WTC11 (cell line): ENCODE results near the gene KDM4E. TPM values are rescaled to one million over a fixed set of nuclear protein-coding genes. Genes with fewer than 3 reads are reported as not detected.

Source experiments
- ATAC-seq: fragments of 200-7000 bp; cut with Tn5 transposase; 2 replicates; pipeline ENCODE4 v1.10.0; 2021; ENCODE audit warnings: mild to moderate bottlenecking, moderate library complexity
- CTCF ChIA-PET: fragments of 300-600 bp; sonication (Branson Sonifier 250); formaldehyde crosslinking; loops from one replicate; lab custom pipeline; 2021; ENCODE audit warnings: antibody characterized with exemption; lab: Charles Lee
- POLR2A ChIA-PET: fragments of 350-600 bp; sonication (Branson Sonifier 250); formaldehyde crosslinking; loops from one replicate; lab custom pipeline; 2021; ENCODE audit warnings: antibody characterized with exemption; lab: Charles Lee
- DNase-seq: peaks from one replicate; pipeline ENCODE4 v3.0.0; 2021; ENCODE audit warnings: low spot score
- H3K27ac Mint-ChIP-seq: 2 replicates; pipeline ENCODE4 v1.8.0; 2021; ENCODE audit warnings: mixed read lengths
- H3K27me3 Mint-ChIP-seq: 2 replicates; pipeline ENCODE4 v1.8.0; 2021; ENCODE audit warnings: low read depth, mild to moderate bottlenecking, moderate library complexity, mixed read lengths
- H3K36me3 Mint-ChIP-seq: 2 replicates; pipeline ENCODE4 v1.8.0; 2021; ENCODE audit warnings: mixed read lengths
- H3K4me1 Mint-ChIP-seq: 2 replicates; pipeline ENCODE4 v1.8.0; 2022; ENCODE audit warnings: mixed read lengths
- H3K4me3 Mint-ChIP-seq: 2 replicates; pipeline ENCODE4 v1.8.0; 2021; ENCODE audit warnings: mild to moderate bottlenecking, moderate library complexity, mixed read lengths
- H3K9me3 Mint-ChIP-seq: 2 replicates; pipeline ENCODE4 v1.8.0; 2021; ENCODE audit warnings: mixed read lengths
- ATF1 ChIP-seq: sonication (generic); formaldehyde crosslinking; IDR thresholded peaks from 2 replicates; pipeline ENCODE4 v1.8.1; 2023; ENCODE audit warnings: mild to moderate bottlenecking, moderate library complexity, missing genetic modification reagents
- ATF6 ChIP-seq: sonication (generic); formaldehyde crosslinking; IDR thresholded peaks from 2 replicates; pipeline ENCODE4 v1.8.1; 2023; ENCODE audit warnings: mild to moderate bottlenecking, missing genetic modification reagents
- CREB1 ChIP-seq: sonication (generic); formaldehyde crosslinking; IDR thresholded peaks from 2 replicates; pipeline ENCODE4 v1.8.0; 2023; ENCODE audit warnings: mild to moderate bottlenecking, missing genetic modification reagents
- ELF4 ChIP-seq: sonication (generic); formaldehyde crosslinking; IDR thresholded peaks from 2 replicates; pipeline ENCODE4 v1.8.1; 2022; ENCODE audit warnings: low read depth, mild to moderate bottlenecking, moderate library complexity, missing genetic modification reagents
- ERG ChIP-seq: fragments of 250-450 bp; sonication (Bioruptor Pico); IDR thresholded peaks from 2 replicates; pipeline ENCODE4 v1.8.0; 2021; ENCODE audit warnings: mild to moderate bottlenecking
- FOXP4 ChIP-seq: sonication (generic); formaldehyde crosslinking; IDR thresholded peaks from 2 replicates; pipeline ENCODE4 v1.8.0; 2022; ENCODE audit warnings: mild to moderate bottlenecking, missing genetic modification reagents
- GABPB1 ChIP-seq: sonication (generic); formaldehyde crosslinking; IDR thresholded peaks from 2 replicates; pipeline ENCODE4 v1.8.1; 2023; ENCODE audit warnings: mild to moderate bottlenecking, missing genetic modification reagents
- GTF2I ChIP-seq: fragments of 250-450 bp; sonication (Bioruptor Pico); conservative IDR thresholded peaks from 2 replicates; pipeline ENCODE4 v1.4.0; 2021; ENCODE audit warnings: mild to moderate bottlenecking
- HMGA2 ChIP-seq: fragments of 250-450 bp; sonication (Bioruptor Pico); IDR thresholded peaks from 2 replicates; pipeline ENCODE4 v1.4.0; 2021; ENCODE audit warnings: mild to moderate bottlenecking, moderate library complexity
- JAZF1 ChIP-seq: fragments of 250-450 bp; sonication (Bioruptor Pico); IDR thresholded peaks from 2 replicates; pipeline ENCODE4 v1.9.0; 2021; ENCODE audit warnings: moderate library complexity, mild to moderate bottlenecking, inconsistent platforms
- MAX ChIP-seq: sonication (generic); formaldehyde crosslinking; IDR thresholded peaks from 2 replicates; pipeline ENCODE4 v1.8.0; 2022; ENCODE audit warnings: mild to moderate bottlenecking, missing genetic modification reagents
- MLX ChIP-seq: sonication (generic); formaldehyde crosslinking; IDR thresholded peaks from 2 replicates; pipeline ENCODE4 v1.8.1; 2023; ENCODE audit warnings: mild to moderate bottlenecking, missing genetic modification reagents, moderate library complexity
- MYBL2 ChIP-seq: sonication (generic); formaldehyde crosslinking; IDR thresholded peaks from 2 replicates; pipeline ENCODE4 v1.8.1; 2023; ENCODE audit warnings: mild to moderate bottlenecking, moderate library complexity, missing genetic modification reagents
- NFYB ChIP-seq: sonication (generic); formaldehyde crosslinking; conservative IDR thresholded peaks from 2 replicates; pipeline ENCODE4 v1.8.0; 2022; ENCODE audit warnings: low read depth, missing genetic modification reagents
- NR3C1 ChIP-seq: sonication (generic); formaldehyde crosslinking; conservative IDR thresholded peaks from 2 replicates; pipeline ENCODE4 v1.8.1; 2023; ENCODE audit warnings: low read depth, mild to moderate bottlenecking, missing genetic modification reagents
- OVOL2 ChIP-seq: fragments of 250-450 bp; sonication (Bioruptor Pico); IDR thresholded peaks from 2 replicates; pipeline ENCODE4 v1.9.0; 2021; ENCODE audit warnings: mild to moderate bottlenecking, borderline replicate concordance
- RORB ChIP-seq: fragments of 250-450 bp; sonication (Bioruptor Pico); IDR thresholded peaks from 2 replicates; pipeline ENCODE4 v1.9.0; 2021; ENCODE audit warnings: mild to moderate bottlenecking
- SMAD4 ChIP-seq: sonication (generic); formaldehyde crosslinking; IDR thresholded peaks from 2 replicates; pipeline ENCODE4 v1.8.0; 2022; ENCODE audit warnings: mild to moderate bottlenecking, missing genetic modification reagents
- SOX15 ChIP-seq: fragments of 250-450 bp; sonication (Bioruptor Pico); IDR thresholded peaks from 2 replicates; pipeline ENCODE4 v1.9.0; 2021; ENCODE audit warnings: mild to moderate bottlenecking
- TEAD4 ChIP-seq: sonication (generic); formaldehyde crosslinking; IDR thresholded peaks from 2 replicates; pipeline ENCODE4 v1.8.0; 2022; ENCODE audit warnings: mild to moderate bottlenecking, missing genetic modification reagents
- USF1 ChIP-seq: sonication (generic); formaldehyde crosslinking; IDR thresholded peaks from 2 replicates; pipeline ENCODE4 v1.8.0; 2022; ENCODE audit warnings: mild to moderate bottlenecking, missing genetic modification reagents
- USF2 ChIP-seq: sonication (generic); formaldehyde crosslinking; IDR thresholded peaks from 2 replicates; pipeline ENCODE4 v1.8.1; 2023; ENCODE audit warnings: mild to moderate bottlenecking, missing genetic modification reagents, moderate library complexity
- ZMAT4 ChIP-seq: fragments of 250-450 bp; sonication (Bioruptor Pico); IDR thresholded peaks from 2 replicates; pipeline ENCODE4 v1.9.0; 2021; ENCODE audit warnings: mild to moderate bottlenecking
- ZNF219 ChIP-seq: sonication (generic); formaldehyde crosslinking; IDR thresholded peaks from 2 replicates; pipeline ENCODE4 v1.8.0; 2023; ENCODE audit warnings: missing genetic modification reagents, mild to moderate bottlenecking, borderline replicate concordance
- ZNF232 ChIP-seq: sonication (generic); formaldehyde crosslinking; IDR thresholded peaks from 2 replicates; pipeline ENCODE4 v1.8.0; 2022; ENCODE audit warnings: mild to moderate bottlenecking, missing genetic modification reagents
- ZNF317 ChIP-seq: sonication (generic); formaldehyde crosslinking; IDR thresholded peaks from 2 replicates; pipeline ENCODE4 v1.8.1; 2023; ENCODE audit warnings: low read depth, mild to moderate bottlenecking, moderate library complexity, missing genetic modification reagents, borderline replicate concordance
- ZNF416 ChIP-seq: fragments of 250-450 bp; sonication (Bioruptor Pico); IDR thresholded peaks from 2 replicates; pipeline ENCODE4 v1.9.0; 2021; ENCODE audit warnings: mild to moderate bottlenecking, inconsistent platforms
- ZNF512 ChIP-seq: sonication (generic); formaldehyde crosslinking; IDR thresholded peaks from 2 replicates; pipeline ENCODE4 v1.8.1; 2022; ENCODE audit warnings: missing genetic modification reagents, borderline replicate concordance
- total RNA-seq: library from RNA; stranded (reverse); gene quantifications from 3 replicates; pipeline ENCODE4 v1.2.3, GENCODE V29; 2021

KDM4E gene
- total RNA-seq, 1 experiment from 2014 or later = not detected

- Mint-ChIP-seq H3K4me3 (peak overlapping the region; percentile 86), H3K9me3 (no peaks in the 10 kb centered on the region), H3K27me3 (no peaks in the 10 kb centered on the region; the same call in 1 of the 2 replicates), H3K36me3 (no peaks in the 10 kb centered on the region), H3K27ac (peak overlapping the region; percentile 20; the same call in 1 of the 2 replicates), H3K4me1 (peaks cover 17% of the 10 kb centered on the region)
- ATAC-seq = 0 out of 2 replicates have a peak, but pooled peaks have one; percentile 5
- ChIA-PET CTCF (interaction anchor here (0.7 to 5.1 kb wide), 7 partner anchors 21 to 722 kb away, joined by 3 to 89 read pairs (median 5); partner anchors contain the start of genes CEP57 and ENDOD1), POLR2A (interaction anchor here (0.5 to 2.9 kb wide), 3 partner anchors 21 to 86 kb away, joined by 5 to 19 read pairs (median 8); partner anchors contain the start of gene ENDOD1)
- no peak for TF ChIP-seq ZNF416 (CRISPR knock-in tag)
- no peak for TF ChIP-seq USF2 (CRISPR knock-in tag)
- TF ChIP-seq ZMAT4 = no peak
- TF ChIP-seq GTF2I = no peak
- TF ChIP-seq NFYB (CRISPR knock-in tag) = no peak
- TF ChIP-seq ZNF219 (CRISPR knock-in tag) = no peak
- TF ChIP-seq MYBL2 (CRISPR knock-in tag) = no peak
- TF ChIP-seq FOXP4 = no peak
- TF ChIP-seq MLX (CRISPR knock-in tag) = no peak
- TF ChIP-seq ERG = no peak
- no peak for TF ChIP-seq HMGA2 (CRISPR knock-in tag)
- TF ChIP-seq ZNF317 (CRISPR knock-in tag) = no peak
- TF ChIP-seq ELF4 (CRISPR knock-in tag) = no peak
- no peak for DNase-seq
These were observed 43.5 kb downstream of the KDM4E start for GRCh38 chr11:95068549-95068948.

GRCh38 chr11:95070471-95070870 is 45.4 kb downstream of the KDM4E start:
- no peaks in the 10 kb centered on the region for H3K9me3 Mint-ChIP-seq
- no peak for DNase-seq
- CTCF ChIA-PET = interaction anchor here (0.7 to 5.1 kb wide), 7 partner anchors 14 to 80 kb away, joined by 3 to 89 read pairs (median 5); partner anchors contain the start of gene ENDOD1
- POLR2A ChIA-PET = interaction anchor here (0.6 to 1.2 kb wide), 2 partner anchors 20 to 719 kb away, joined by 3 to 5 read pairs; partner anchors contain the start of genes CEP57 and FAM76B
- peaks cover 19% of the 10 kb centered on the region for H3K4me1 Mint-ChIP-seq
- ATAC-seq = no peak
- no peaks in the 10 kb centered on the region; the same call in 1 of the 2 replicates for H3K27me3 Mint-ChIP-seq
- H3K27ac Mint-ChIP-seq = no peak overlapping the region
- H3K4me3 Mint-ChIP-seq = no peak overlapping the region
- no peaks in the 10 kb centered on the region for H3K36me3 Mint-ChIP-seq
- TF ChIP-seq GABPB1 (CRISPR knock-in tag) (no peak), ZNF232 (no peak), ATF1 (no peak), NR3C1 (CRISPR knock-in tag) (no peak), ATF6 (CRISPR knock-in tag) (no peak), OVOL2 (CRISPR knock-in tag) (no peak), SMAD4 (CRISPR knock-in tag) (no peak), TEAD4 (no peak), MAX (CRISPR knock-in tag) (no peak), ZNF512 (CRISPR knock-in tag) (no peak), CREB1 (CRISPR knock-in tag) (no peak), SOX15 (no peak), JAZF1 (no peak), USF1 (CRISPR knock-in tag) (no peak), RORB (CRISPR knock-in tag) (no peak)
